Panc1 (cell line): ENCODE results near the gene NSMCE1.

ENCODE experiments used
- POLR2AphosphoS5 ChIP-seq: IDR thresholded peaks from 2 replicates; pipeline ENCODE4 v1.6.1; 2012; ENCODE audit warnings: mild to moderate bottlenecking, low read depth, low read length, moderate library complexity
- SIN3A ChIP-seq: IDR thresholded peaks from 2 replicates; pipeline ENCODE4 v1.6.1; 2012; ENCODE audit warnings: low read depth, mild to moderate bottlenecking, low read length, moderate library complexity, borderline replicate concordance; ENCODE audit not compliant: insufficient read depth
- TCF7L2 ChIP-seq: IDR thresholded peaks from 2 replicates; pipeline ENCODE4 v1.6.1; 2011; ENCODE audit warnings: mild to moderate bottlenecking, low read depth, low read length, inconsistent platforms
- TF ChIP-seq, protein P1 (sequence below): fragments of 450-650 bp; IDR thresholded peaks from 2 replicates; pipeline ENCODE4 v1.5.1; 2017; ENCODE audit warnings: mild to moderate bottlenecking
- TF ChIP-seq, protein P2 (sequence below), 2 experiments: IDR thresholded peaks; 2 replicates each; pipeline ENCODE4 v1.6.1; 2011 to 2012; ENCODE audit warnings: low read depth in 2 of 2, control low read depth in 1 of 2, low read length in 1 of 2, mild to moderate bottlenecking in 1 of 2, moderate library complexity in 1 of 2; ENCODE audit not compliant: insufficient read depth in 1 of 2

DNA sequence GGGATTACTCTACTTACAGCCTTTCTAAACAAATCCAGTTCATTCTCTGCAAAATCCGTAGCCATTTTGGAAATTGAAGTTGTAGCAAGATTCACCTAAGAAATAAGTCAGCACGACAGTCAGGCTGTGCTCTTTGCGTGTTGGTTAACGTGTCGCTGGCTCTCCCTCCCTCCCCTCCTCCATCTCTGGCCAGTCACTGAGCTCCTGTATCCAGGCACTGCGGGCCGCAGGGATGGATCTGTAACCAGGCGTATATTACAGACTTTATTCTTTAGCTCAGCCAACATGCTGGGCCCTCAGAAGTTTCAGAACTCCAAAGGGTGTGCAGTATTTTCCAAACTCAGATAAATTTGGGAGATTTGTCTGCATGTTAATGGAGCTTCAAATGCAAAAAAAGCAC, 34.4 kb downstream of the NSMCE1 start:
- TF ChIP-seq, protein P1, sequence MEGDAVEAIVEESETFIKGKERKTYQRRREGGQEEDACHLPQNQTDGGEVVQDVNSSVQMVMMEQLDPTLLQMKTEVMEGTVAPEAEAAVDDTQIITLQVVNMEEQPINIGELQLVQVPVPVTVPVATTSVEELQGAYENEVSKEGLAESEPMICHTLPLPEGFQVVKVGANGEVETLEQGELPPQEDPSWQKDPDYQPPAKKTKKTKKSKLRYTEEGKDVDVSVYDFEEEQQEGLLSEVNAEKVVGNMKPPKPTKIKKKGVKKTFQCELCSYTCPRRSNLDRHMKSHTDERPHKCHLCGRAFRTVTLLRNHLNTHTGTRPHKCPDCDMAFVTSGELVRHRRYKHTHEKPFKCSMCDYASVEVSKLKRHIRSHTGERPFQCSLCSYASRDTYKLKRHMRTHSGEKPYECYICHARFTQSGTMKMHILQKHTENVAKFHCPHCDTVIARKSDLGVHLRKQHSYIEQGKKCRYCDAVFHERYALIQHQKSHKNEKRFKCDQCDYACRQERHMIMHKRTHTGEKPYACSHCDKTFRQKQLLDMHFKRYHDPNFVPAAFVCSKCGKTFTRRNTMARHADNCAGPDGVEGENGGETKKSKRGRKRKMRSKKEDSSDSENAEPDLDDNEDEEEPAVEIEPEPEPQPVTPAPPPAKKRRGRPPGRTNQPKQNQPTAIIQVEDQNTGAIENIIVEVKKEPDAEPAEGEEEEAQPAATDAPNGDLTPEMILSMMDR: no peak
- TF ChIP-seq, protein P2, sequence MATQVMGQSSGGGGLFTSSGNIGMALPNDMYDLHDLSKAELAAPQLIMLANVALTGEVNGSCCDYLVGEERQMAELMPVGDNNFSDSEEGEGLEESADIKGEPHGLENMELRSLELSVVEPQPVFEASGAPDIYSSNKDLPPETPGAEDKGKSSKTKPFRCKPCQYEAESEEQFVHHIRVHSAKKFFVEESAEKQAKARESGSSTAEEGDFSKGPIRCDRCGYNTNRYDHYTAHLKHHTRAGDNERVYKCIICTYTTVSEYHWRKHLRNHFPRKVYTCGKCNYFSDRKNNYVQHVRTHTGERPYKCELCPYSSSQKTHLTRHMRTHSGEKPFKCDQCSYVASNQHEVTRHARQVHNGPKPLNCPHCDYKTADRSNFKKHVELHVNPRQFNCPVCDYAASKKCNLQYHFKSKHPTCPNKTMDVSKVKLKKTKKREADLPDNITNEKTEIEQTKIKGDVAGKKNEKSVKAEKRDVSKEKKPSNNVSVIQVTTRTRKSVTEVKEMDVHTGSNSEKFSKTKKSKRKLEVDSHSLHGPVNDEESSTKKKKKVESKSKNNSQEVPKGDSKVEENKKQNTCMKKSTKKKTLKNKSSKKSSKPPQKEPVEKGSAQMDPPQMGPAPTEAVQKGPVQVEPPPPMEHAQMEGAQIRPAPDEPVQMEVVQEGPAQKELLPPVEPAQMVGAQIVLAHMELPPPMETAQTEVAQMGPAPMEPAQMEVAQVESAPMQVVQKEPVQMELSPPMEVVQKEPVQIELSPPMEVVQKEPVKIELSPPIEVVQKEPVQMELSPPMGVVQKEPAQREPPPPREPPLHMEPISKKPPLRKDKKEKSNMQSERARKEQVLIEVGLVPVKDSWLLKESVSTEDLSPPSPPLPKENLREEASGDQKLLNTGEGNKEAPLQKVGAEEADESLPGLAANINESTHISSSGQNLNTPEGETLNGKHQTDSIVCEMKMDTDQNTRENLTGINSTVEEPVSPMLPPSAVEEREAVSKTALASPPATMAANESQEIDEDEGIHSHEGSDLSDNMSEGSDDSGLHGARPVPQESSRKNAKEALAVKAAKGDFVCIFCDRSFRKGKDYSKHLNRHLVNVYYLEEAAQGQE (IDR thresholded peaks at IDR 0.05; ENCODE audit: insufficient read depth in 1 of 2, low read depth in 2 of 2, low read length in 1 of 2): no peak
- no peak for TF ChIP-seq TCF7L2
- no peak for TF ChIP-seq POLR2AphosphoS5
- no peak for TF ChIP-seq SIN3A
